ENCODE results near the gene USP20.

The USP20 gene

DNA sequence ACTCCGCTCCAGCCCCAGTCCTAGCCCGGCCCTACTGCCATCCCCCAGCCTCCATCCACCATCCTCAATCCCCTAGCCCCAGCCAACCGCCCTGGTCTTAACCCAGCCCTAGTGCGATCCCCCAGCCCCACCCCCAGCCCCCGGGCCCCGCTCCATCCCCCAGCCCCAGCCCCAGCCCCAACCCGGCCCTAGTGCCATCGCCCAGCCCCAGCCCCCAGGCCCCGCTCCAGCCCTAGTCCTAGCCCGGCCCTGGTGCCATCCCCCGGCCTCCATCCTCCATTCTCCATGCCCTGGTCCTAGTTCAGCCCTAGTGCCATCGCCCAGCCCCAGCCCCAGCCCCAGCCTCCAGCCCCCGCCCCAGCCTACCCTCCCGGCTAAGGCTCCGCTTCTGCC, 11.7 kb upstream of the USP20 start:
- peak overlapping the region; percentile 74 for H3K4me3 ChIP-seq (ENCODE audit: low read depth, low read length)

DNA sequence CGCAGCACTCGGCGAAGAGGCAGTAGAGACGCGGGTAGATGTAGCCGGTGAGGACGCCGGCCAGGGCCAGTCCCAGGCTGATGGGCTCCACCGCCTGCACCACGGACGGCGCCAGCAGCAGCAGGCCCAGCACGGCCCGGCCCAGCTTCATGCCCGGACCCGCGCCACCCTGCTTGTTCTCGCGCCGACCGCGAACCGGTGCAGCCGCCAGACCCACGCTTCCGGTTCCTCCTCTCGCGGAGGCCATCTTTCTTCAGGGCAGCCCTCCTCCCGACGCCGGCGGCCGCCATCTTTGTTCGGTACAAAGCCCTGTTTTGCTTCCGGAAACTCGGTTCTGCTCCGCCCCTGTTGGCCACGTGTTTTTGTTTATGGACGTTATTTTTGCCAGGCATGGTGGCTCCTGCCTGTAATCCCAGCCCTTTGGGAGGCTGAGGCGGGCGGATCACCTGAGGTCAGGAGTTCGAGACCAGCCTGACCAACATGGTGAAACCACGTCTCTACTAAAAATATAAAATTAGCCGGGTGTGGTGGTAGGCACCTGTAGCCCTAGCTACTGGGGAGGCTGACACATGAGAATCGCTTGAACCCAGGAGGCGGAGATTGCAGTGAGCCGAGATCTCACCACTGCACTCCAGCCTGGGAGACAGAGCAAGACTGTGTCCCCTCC, 11.2 kb upstream of the USP20 start, which contains the start of gene TOR1A:
Gene TOR1A, minus strand, starts transcription at position 202 of the 667 bp plus-strand sequence. Its CDS starts 51 bp downstream, at position 151.
- H3K36me3 ChIP-seq (ENCODE audit: control insufficient read depth, insufficient read depth, low read length), result peaks cover 52% of the 10 kb centered on the region
- H3K4me3 ChIP-seq (ENCODE audit: low read depth, low read length), result peak within 1 kb of the TSS; percentile 74
- peak within 1 kb of the TSS; percentile 62; the same call in 1 of the 2 replicates for H3K9ac ChIP-seq (ENCODE audit: low read depth, low read length)
- H3K9me3 ChIP-seq (ENCODE audit: control insufficient read depth, insufficient read depth, low read length), result no peaks in the 10 kb centered on the region
- no peaks in the 10 kb centered on the region for H3K4me1 ChIP-seq (ENCODE audit: control insufficient read depth, insufficient read depth, low read length)
- H3K27ac ChIP-seq (ENCODE audit: low read depth, low read length), result peak within 1 kb of the TSS; percentile 91
- H3K27me3 ChIP-seq (ENCODE audit: control insufficient read depth, insufficient read depth, low read length), result no peaks in the 10 kb centered on the region

More for the DNA sequence above, 11.7 kb upstream of the USP20 start:
- Histone ChIP-seq H3K27me3 (ENCODE audit: control insufficient read depth, insufficient read depth, low read length) (no peaks in the 10 kb centered on the region), H3K9ac (ENCODE audit: low read depth, low read length) (peak overlapping the region; percentile 62; the same call in 1 of the 2 replicates), H3K9me3 (ENCODE audit: control insufficient read depth, insufficient read depth, low read length) (no peaks in the 10 kb centered on the region), H3K27ac (ENCODE audit: low read depth, low read length) (peak overlapping the region; percentile 91), H3K36me3 (ENCODE audit: control insufficient read depth, insufficient read depth, low read length) (peaks cover 52% of the 10 kb centered on the region), H3K4me1 (ENCODE audit: control insufficient read depth, insufficient read depth, low read length) (no peaks in the 10 kb centered on the region)

GRCh38 chr9:129826344-129826743, 8.9 kb upstream of the USP20 start:
- H3K9ac ChIP-seq (ENCODE audit: low read depth, low read length), result no peak overlapping the region
- no peaks in the 10 kb centered on the region for H3K9me3 ChIP-seq (ENCODE audit: control insufficient read depth, insufficient read depth, low read length)
- H3K4me3 ChIP-seq (ENCODE audit: low read depth, low read length), result no peak overlapping the region
- peaks cover 57% of the 10 kb centered on the region for H3K36me3 ChIP-seq (ENCODE audit: control insufficient read depth, insufficient read depth, low read length)
- H3K4me1 ChIP-seq (ENCODE audit: control insufficient read depth, insufficient read depth, low read length), result no peaks in the 10 kb centered on the region
- H3K27me3 ChIP-seq (ENCODE audit: control insufficient read depth, insufficient read depth, low read length), result no peaks in the 10 kb centered on the region
- no peak overlapping the region for H3K27ac ChIP-seq (ENCODE audit: low read depth, low read length)

- no peaks in the 10 kb centered on the region for H3K27me3 ChIP-seq (ENCODE audit: control insufficient read depth, insufficient read depth, low read length)
- H3K4me3 ChIP-seq (ENCODE audit: low read depth, low read length), result no peak overlapping the region
- H3K4me1 ChIP-seq (ENCODE audit: control insufficient read depth, insufficient read depth, low read length), result no peaks in the 10 kb centered on the region
- no peaks in the 10 kb centered on the region for H3K9me3 ChIP-seq (ENCODE audit: control insufficient read depth, insufficient read depth, low read length)
- H3K27ac ChIP-seq (ENCODE audit: low read depth, low read length), result no peak overlapping the region
- H3K36me3 ChIP-seq (ENCODE audit: control insufficient read depth, insufficient read depth, low read length), result peaks cover 55% of the 10 kb centered on the region
- no peak overlapping the region for H3K9ac ChIP-seq (ENCODE audit: low read depth, low read length)
Measured at GRCh38 chr9:129826759-129827158, 8.5 kb upstream of the USP20 start.

GRCh38 chr9:129828051-129828450, 7.2 kb upstream of the USP20 start:
- Histone ChIP-seq H3K27me3 (ENCODE audit: control insufficient read depth, insufficient read depth, low read length) (no peaks in the 10 kb centered on the region), H3K9ac (ENCODE audit: low read depth, low read length) (no peak overlapping the region), H3K36me3 (ENCODE audit: control insufficient read depth, insufficient read depth, low read length) (peaks cover 57% of the 10 kb centered on the region), H3K4me1 (ENCODE audit: control insufficient read depth, insufficient read depth, low read length) (no peaks in the 10 kb centered on the region), H3K27ac (ENCODE audit: low read depth, low read length) (no peak overlapping the region), H3K9me3 (ENCODE audit: control insufficient read depth, insufficient read depth, low read length) (no peaks in the 10 kb centered on the region), H3K4me3 (ENCODE audit: low read depth, low read length) (no peak overlapping the region)

DNA sequence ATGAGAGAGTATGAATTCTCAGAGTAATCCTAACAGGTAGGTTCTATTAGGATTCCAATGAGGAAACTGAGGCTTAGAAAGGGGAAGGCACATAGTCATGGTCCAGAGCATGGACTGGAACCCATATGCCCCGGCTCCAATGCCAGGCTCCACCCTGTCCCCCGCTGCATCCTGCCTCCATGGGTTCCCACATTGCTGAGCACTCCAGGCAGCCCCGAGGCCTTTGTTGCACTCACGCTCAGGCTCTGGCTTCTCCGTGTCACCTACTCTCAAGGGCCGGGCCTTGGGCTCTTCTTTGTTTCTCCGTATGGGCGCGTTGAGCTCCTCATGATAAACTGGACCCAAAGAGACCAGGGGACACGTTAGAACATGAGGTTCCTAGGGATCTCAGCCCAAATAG, 6.3 kb upstream of the USP20 start:
- 0 out of 2 replicates have a peak, but pooled peaks cover under 1% of the 10 kb centered on the region for H3K4me1 ChIP-seq (ENCODE audit: control insufficient read depth, insufficient read depth, low read length)
- H3K27ac ChIP-seq (ENCODE audit: low read depth, low read length), result no peak overlapping the region
- H3K36me3 ChIP-seq (ENCODE audit: control insufficient read depth, insufficient read depth, low read length), result peaks cover 61% of the 10 kb centered on the region
- H3K27me3 ChIP-seq (ENCODE audit: control insufficient read depth, insufficient read depth, low read length), result no peaks in the 10 kb centered on the region
- no peak overlapping the region for H3K4me3 ChIP-seq (ENCODE audit: low read depth, low read length)
- no peak overlapping the region for H3K9ac ChIP-seq (ENCODE audit: low read depth, low read length)
- H3K9me3 ChIP-seq (ENCODE audit: control insufficient read depth, insufficient read depth, low read length), result no peaks in the 10 kb centered on the region

- H3K36me3 ChIP-seq (ENCODE audit: control insufficient read depth, insufficient read depth, low read length), result peaks cover 49% of the 10 kb centered on the region
- no peak overlapping the region for H3K27ac ChIP-seq (ENCODE audit: low read depth, low read length)
- H3K27me3 ChIP-seq (ENCODE audit: control insufficient read depth, insufficient read depth, low read length), result no peaks in the 10 kb centered on the region
- no peak overlapping the region for H3K4me3 ChIP-seq (ENCODE audit: low read depth, low read length)
- no peaks in the 10 kb centered on the region for H3K9me3 ChIP-seq (ENCODE audit: control insufficient read depth, insufficient read depth, low read length)
- no peak overlapping the region for H3K9ac ChIP-seq (ENCODE audit: low read depth, low read length)
- H3K4me1 ChIP-seq (ENCODE audit: control insufficient read depth, insufficient read depth, low read length), result peaks cover 21% of the 10 kb centered on the region
Measured at GRCh38 chr9:129832982-129833381, 2.3 kb upstream of the USP20 start.

DNA sequence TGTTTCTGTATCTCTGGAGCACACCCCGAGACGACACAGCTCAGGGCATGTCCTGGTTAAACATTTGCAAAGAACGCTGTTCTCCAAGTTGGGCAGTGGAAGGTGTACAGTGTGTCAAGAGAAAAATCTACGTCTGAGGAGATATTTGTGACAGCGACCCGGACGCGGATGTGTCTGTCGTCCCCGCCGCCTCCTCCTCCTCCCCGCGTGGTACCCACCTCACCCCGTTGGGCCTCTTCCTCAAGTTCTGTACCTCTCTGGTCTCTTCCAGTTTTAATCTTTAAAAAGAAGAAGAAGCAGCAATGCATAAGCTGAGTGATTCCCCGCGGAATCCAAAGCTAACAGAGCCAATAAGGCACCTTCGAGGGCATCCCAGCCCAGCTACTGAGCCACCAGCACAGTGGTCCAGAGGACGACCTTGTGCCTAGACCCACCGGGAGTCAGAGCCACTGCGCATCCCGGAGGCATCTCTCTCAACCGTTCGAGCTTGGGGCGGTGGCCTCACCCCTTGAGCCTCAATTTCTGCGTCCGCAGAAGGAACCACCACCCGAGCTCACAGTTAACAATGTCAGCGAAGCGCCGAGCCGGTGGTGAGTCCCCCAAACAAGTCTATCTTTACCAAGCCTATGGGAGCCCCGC, 650 bp upstream of the USP20 start:
- Histone ChIP-seq H3K9ac (ENCODE audit: low read depth, low read length) (peak overlapping the region; percentile 46; the same call in 1 of the 2 replicates), H3K36me3 (ENCODE audit: control insufficient read depth, insufficient read depth, low read length) (peaks cover 33% of the 10 kb centered on the region), H3K27me3 (ENCODE audit: control insufficient read depth, insufficient read depth, low read length) (no peaks in the 10 kb centered on the region), H3K27ac (ENCODE audit: low read depth, low read length) (peak overlapping the region; percentile 65), H3K9me3 (ENCODE audit: control insufficient read depth, insufficient read depth, low read length) (no peaks in the 10 kb centered on the region), H3K4me1 (ENCODE audit: control insufficient read depth, insufficient read depth, low read length) (peaks cover 26% of the 10 kb centered on the region), H3K4me3 (ENCODE audit: low read depth, low read length) (peak overlapping the region; percentile 93)

DNA sequence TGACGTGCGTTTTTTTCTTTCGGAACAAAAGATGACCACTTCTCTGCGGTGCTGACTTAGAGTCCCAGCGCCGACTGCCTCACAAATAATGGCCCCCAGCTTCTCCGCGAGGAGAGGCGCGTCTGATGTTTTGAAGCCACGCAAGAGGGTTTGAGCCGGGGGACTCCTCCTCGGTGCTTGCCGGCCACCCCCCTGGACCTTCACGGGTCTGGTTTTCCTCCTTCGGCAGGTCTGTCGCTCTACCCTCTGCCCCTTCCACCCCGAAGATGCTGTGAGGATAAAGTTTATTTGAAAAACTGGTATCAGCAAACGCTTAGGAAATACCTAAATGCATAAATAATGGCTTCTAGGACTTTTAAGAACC, 584 bp downstream of the USP20 start:
- Histone ChIP-seq H3K4me1 (ENCODE audit: control insufficient read depth, insufficient read depth, low read length) (peaks cover 28% of the 10 kb centered on the region), H3K4me3 (ENCODE audit: low read depth, low read length) (peak overlapping the region; percentile 93), H3K9ac (ENCODE audit: low read depth, low read length) (peak overlapping the region; percentile 41; the same call in 1 of the 2 replicates), H3K27ac (ENCODE audit: low read depth, low read length) (peak overlapping the region; percentile 52), H3K36me3 (ENCODE audit: control insufficient read depth, insufficient read depth, low read length) (peaks cover 23% of the 10 kb centered on the region), H3K27me3 (ENCODE audit: control insufficient read depth, insufficient read depth, low read length) (no peaks in the 10 kb centered on the region), H3K9me3 (ENCODE audit: control insufficient read depth, insufficient read depth, low read length) (no peaks in the 10 kb centered on the region)

GRCh38 chr9:129836311-129837007, 1.2 kb downstream of the USP20 start:
- Histone ChIP-seq H3K36me3 (ENCODE audit: control insufficient read depth, insufficient read depth, low read length) (peaks cover 18% of the 10 kb centered on the region), H3K4me1 (ENCODE audit: control insufficient read depth, insufficient read depth, low read length) (peaks cover 34% of the 10 kb centered on the region), H3K27me3 (ENCODE audit: control insufficient read depth, insufficient read depth, low read length) (no peaks in the 10 kb centered on the region), H3K9me3 (ENCODE audit: control insufficient read depth, insufficient read depth, low read length) (no peaks in the 10 kb centered on the region), H3K27ac (ENCODE audit: low read depth, low read length) (no peak overlapping the region), H3K9ac (ENCODE audit: low read depth, low read length) (no peak overlapping the region), H3K4me3 (ENCODE audit: low read depth, low read length) (peak overlapping the region; percentile 93)

Data from HUES48 (cell line).